SK-N-DZ (cell line): ENCODE results near the gene CFHR4. TPM values are rescaled to one million over a fixed set of nuclear protein-coding genes. Genes with fewer than 3 reads are reported as not detected.
A peak's percentile ranks its signal among the peaks of the same experiment; 100 is the strongest.
"Not testable (repeated sequence)": the region's sequence is repeated elsewhere in the genome, so short reads cannot be mapped to it uniquely, and the experiment has no call there.

ENCODE experiments used
- DNase-seq: peaks from one replicate; pipeline ENCODE4 v3.0.0-alpha.2; 2015; ENCODE audit warnings: low spot score
- polyA plus RNA-seq, 2 experiments: library from polyadenylated mRNA; depleted of rRNA; stranded (reverse); fragments of >200 nt; gene quantifications; 2 replicates each; pipeline ENCODE4 v1.2.3, GENCODE V29; 2014

CFHR4 gene
- polyA plus RNA-seq (2014; cell fraction: cytosol; rRNA removed): not detected in 2 replicates
- polyA plus RNA-seq (2014; cell fraction: nucleus; rRNA removed): not detected in 2 replicates

- no peak for DNase-seq
Measured at GRCh38 chr1:196887515-196888239, at the start of gene CFHR4. TSS of gene CFHR4 (plus strand) at chr1:196888052. CDS start at chr1:196888151, 99 bp downstream.

DNA sequence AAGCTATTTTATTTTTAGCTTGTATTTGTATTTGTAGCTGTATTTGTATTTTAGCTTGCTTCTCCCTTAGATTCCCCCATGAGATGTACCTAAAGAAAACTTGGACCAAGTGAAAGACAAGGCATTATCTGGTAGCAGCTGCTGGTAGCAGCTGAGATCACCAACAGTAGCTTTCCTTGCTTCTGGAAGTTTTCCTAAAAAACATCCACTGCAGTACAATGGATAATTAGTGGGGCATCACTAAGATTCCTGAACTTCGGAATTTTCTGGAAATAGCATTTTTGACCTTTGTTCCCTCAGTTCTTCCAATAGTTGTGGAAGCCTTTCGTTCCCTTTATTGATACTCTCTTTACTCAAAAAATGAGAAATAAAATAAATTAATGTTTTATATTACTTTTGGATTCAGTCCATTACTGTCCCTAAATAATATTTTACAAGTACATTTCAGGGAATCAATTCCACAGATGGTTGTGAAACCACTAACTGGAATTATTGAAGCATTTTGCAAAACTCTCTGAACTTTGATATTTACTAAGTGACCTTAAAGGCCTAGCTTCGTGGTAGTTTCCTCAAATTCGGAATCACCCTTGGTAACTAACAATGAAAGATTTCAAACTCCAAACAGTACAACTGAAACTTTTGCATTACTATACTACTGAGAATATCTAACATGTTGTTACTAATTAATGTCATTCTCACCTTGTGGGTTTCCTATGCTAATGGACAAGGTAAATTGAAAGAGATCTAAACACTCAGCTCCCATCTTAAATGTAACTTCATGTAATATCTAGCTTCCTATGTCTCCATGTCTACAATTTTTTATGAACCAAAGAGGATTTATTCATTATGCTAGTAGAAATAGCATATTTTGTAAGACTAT is 38.0 kb upstream of the CFHR4 start:
- not testable (repeated sequence) for DNase-seq

DNA sequence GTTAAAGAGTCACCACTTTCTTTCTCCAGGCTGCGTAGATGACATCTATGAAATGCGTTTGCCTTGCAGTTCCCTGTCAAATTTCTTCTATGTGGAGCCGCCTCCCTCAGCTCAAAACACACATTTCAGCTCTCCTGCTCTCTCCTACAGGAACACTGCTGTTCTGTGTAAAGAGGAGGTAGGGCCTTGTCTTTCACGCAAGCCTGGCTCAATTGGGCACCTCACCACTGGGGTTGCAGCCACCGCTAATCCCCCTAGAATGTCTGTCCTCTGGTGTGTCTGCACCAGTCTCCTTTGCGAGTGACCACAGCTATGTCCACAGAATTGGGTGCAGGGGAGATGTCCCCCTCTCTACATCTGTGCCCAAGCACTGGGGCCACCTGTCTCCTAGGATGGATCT is 31.8 kb upstream of the CFHR4 start:
- no peak for DNase-seq

- DNase-seq: no peak
Measured at GRCh38 chr1:196857188-196857587, 30.7 kb upstream of the CFHR4 start.

GRCh38 chr1:196858811-196859210 is 29.0 kb upstream of the CFHR4 start:
- no peak for DNase-seq

- no peak for DNase-seq
Measured at GRCh38 chr1:196860323-196860884, 27.4 kb upstream of the CFHR4 start.

GRCh38 chr1:196861429-196861828 is 26.4 kb upstream of the CFHR4 start:
- DNase-seq: no peak

- no peak for DNase-seq
Measured at GRCh38 chr1:196866974-196867373, 20.9 kb upstream of the CFHR4 start.

DNA sequence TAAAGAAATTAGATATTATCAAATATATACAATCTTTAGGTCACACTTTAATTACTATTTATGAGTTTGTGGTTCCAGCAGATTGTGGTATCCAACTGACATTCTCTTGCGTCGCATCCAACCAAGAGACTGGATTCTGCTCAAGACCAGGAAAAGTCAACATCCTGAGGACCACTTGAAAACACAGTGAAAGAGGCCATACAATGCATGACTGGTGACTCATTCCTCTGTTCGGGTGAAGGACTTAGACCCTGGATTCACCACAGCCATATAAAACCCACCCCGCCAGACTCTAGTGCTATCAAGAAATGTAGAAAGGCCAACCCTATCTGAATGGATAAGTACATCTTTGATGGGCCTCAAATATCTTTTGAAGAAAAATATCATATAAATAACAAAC is 14.5 kb upstream of the CFHR4 start:
- DNase-seq: no peak

GRCh38 chr1:196875935-196876334 is 11.9 kb upstream of the CFHR4 start:
- DNase-seq: no peak

DNA sequence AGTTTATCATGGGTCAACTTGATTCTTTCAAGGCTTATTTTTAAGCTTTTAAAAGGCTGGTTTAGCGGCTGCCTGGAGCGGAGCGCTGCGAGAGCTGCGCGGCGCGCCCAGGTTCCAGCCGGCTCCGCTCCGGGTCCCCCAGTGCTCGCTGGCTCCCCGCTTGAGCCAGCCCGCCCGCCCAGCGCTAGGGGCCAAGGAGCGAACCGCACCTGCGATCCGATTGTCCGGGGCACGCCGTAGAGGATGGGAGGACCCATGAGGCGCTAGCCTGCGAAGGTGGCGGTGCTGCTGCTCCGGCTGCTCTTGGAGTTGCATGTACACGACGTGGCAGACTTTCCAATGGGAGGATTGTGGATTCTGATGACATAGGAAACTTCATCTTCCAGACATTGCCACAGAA is 9.9 kb upstream of the CFHR4 start:
- DNase-seq: peak; percentile 35

DNA sequence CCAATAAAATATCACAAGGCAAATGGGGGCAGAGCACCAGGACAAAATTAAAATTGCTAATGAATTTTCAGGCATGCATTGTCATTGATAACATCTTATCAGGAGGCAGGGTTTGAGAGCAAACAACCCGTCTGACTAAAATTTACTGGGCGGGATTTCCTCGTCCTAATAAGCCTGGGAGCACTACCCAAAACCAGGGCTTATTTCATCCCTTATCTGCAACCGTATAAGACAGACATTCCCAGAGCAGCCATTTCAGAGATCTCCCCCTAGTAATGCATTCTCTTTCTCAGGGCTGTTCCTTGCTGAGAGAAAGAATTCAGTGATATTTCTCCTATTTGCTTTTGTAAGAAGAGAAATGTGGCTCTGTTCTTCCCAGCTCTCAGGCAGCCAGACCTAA is 1.3 kb upstream of the CFHR4 start:
- not testable (repeated sequence) for DNase-seq

GRCh38 chr1:196890668-196891067 is 2.8 kb downstream of the CFHR4 start:
- no peak for DNase-seq

DNA sequence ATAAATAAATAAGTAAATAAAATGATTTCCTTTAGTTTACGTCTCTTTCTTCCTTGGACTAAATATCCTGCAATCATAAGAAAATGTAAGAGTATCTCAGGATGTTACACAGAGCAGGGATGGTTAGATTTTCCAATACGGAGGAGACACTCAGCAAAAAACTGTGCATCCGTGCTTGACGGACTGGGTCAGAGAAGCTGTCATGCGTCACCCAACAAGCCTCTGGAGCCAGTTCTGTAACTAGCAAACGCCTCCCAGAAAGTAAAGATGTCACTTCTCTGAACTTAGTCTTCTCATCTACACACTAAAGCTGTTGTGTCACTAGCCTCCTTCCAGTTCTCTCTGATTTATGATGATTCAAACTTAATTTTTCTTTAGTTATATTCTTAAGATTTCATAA is 3.4 kb downstream of the CFHR4 start:
- DNase-seq: no peak

DNA sequence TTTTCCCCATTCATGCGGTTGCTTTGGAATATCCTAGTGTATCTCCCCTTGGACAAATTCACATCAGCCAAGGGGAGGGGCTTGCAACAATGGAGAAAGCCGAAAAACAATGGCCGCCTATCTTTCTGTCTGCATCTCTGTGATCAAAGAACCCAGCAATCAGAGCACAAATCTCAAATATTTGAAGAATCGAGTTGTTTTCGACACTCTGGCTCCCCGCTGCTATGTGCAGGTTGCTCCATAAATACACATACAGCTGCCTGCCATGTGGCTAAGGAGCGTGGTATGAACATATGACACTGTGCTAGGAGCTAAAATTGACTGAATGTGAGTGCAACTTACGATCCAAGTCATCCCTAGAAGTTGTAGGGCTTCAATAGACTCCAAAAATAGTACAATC is 8.5 kb downstream of the CFHR4 start:
- no peak for DNase-seq

GRCh38 chr1:196897158-196897828 is 9.4 kb downstream of the CFHR4 start:
- DNase-seq: peak; percentile 62

DNA sequence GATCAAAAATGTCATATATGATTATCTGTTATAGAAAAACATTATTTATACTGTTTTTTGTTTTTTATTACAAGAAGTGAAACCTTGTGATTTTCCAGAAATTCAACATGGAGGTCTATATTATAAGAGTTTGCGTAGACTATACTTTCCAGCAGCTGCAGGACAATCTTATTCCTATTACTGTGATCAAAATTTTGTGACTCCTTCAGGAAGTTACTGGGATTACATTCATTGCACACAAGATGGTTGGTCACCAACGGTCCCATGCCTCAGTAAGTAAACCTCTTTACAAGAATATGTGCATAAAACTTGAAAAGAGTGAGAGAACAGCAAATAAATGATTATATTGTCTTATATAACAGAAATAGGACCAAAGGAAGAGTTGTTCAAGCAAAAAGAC is 14.5 kb downstream of the CFHR4 start:
- DNase-seq: no peak

DNA sequence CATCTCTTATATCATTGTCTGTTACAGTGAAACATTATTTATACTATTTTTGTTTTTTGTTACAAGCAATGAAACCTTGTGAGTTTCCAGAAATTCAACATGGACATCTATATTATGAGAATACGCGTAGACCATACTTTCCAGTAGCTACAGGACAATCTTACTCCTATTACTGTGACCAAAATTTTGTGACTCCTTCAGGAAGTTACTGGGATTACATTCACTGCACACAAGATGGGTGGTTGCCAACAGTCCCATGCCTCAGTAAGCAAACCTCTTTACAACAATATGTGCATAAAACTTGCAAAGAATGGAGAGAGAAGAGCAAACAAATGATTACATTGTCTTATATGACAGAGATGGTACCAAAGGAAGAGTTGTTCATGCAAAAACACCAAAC is 22.4 kb downstream of the CFHR4 start:
- no peak for DNase-seq

- not testable (repeated sequence) for DNase-seq
Measured at GRCh38 chr1:196912283-196912682, 24.4 kb downstream of the CFHR4 start.

DNA sequence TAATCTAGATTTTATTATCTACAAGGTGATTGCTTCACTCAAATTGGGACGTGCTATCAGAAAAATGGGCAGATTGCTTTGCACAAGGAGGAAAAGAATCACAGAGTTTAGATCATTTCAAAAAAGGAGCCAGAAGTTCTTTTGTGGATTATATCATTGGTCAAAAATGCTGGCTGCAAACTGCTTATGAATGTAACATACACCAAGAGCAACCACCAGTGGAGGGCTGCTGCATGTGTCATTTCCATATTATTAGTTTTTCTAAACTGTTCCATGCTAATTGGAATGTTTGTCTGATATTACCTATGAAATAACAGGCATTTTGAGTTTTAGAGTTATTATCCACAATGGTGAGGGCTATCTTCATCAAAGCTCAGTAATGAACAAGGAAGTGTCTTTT is 39.0 kb downstream of the CFHR4 start:
- DNase-seq: not testable (repeated sequence)

DNA sequence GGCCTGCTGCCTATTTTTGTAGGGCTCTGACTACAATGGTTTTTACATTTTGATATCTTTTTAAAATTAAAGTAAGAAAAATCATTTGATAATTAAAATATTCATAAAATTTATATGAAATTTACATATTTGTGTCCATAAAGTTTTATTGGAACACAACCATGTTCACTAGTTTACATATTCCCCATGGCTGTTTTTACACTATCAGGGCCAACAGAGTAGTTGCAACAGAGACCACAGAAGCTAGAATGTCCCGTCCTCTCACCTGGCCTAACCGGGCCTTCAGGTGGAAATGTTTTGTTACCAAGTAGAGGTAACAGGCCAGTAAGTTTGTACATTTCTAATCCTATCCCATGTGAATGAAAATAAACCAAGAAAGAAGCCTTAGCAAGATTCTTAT is 45.0 kb downstream of the CFHR4 start:
- DNase-seq: not testable (repeated sequence)
